Measurements from ENCODE around the gene SORCS2. TPM values are rescaled to one million over a fixed set of nuclear protein-coding genes. Genes with fewer than 3 reads are reported as not detected.

Gene SORCS2
- total RNA-seq, 1 donor from 2014 or later: 4.9 TPM

- FAIRE-seq (no peak), DNase-seq (ENCODE audit: low spot score in 2 of 2) (no peak)
These were observed 462.5 kb downstream of the SORCS2 start for GRCh38 chr4:7654550-7655445.

GRCh38 chr4:7655511-7656243, 463.3 kb downstream of the SORCS2 start:
- DNase-seq (ENCODE audit: low spot score in 2 of 2): peak in 1 of 2 donors; percentile 49
- FAIRE-seq: no peak

GRCh38 chr4:7656244-7656800, 464.0 kb downstream of the SORCS2 start:
- no peak for FAIRE-seq
- DNase-seq (ENCODE audit: low spot score in 2 of 2): no peak

GRCh38 chr4:7657545-7658297, 465.4 kb downstream of the SORCS2 start:
- FAIRE-seq: no peak
- DNase-seq (ENCODE audit: low spot score in 2 of 2): no peak

GRCh38 chr4:7658341-7659204, 466.2 kb downstream of the SORCS2 start:
- DNase-seq (ENCODE audit: low spot score in 2 of 2): no peak
- FAIRE-seq: no peak

GRCh38 chr4:7659429-7660175, 467.3 kb downstream of the SORCS2 start:
- DNase-seq (ENCODE audit: low spot score in 2 of 2) (no peak), FAIRE-seq (no peak)

GRCh38 chr4:7660176-7661039, 468.1 kb downstream of the SORCS2 start:
- FAIRE-seq (no peak), DNase-seq (ENCODE audit: low spot score in 2 of 2) (no peak)

- no peak for DNase-seq (ENCODE audit: low spot score in 2 of 2)
- no peak for FAIRE-seq
These were observed 468.9 kb downstream of the SORCS2 start for GRCh38 chr4:7661066-7661748.

GRCh38 chr4:7661846-7662506, 469.6 kb downstream of the SORCS2 start:
- DNase-seq (ENCODE audit: low spot score in 2 of 2) (no peak), FAIRE-seq (no peak)

GRCh38 chr4:7662507-7662846, 470.1 kb downstream of the SORCS2 start:
- FAIRE-seq: no peak

GRCh38 chr4:7663075-7663541, 470.8 kb downstream of the SORCS2 start:
- DNase-seq (ENCODE audit: low spot score in 2 of 2) (no peak), FAIRE-seq (no peak)

More at GRCh38 chr4:7662507-7662846, 470.1 kb downstream of the SORCS2 start:
- DNase-seq (ENCODE audit: low spot score in 2 of 2): no peak

- FAIRE-seq: no peak
- DNase-seq (ENCODE audit: low spot score in 2 of 2): no peak
These were observed 471.8 kb downstream of the SORCS2 start for GRCh38 chr4:7664106-7664505.

- FAIRE-seq (no peak), DNase-seq (ENCODE audit: low spot score in 2 of 2) (no peak)
These were observed 473.0 kb downstream of the SORCS2 start for GRCh38 chr4:7665321-7665720.

- DNase-seq (ENCODE audit: low spot score in 2 of 2) (no peak), FAIRE-seq (no peak)
These were observed 473.7 kb downstream of the SORCS2 start for GRCh38 chr4:7666011-7666410.

GRCh38 chr4:7666744-7667143, 474.4 kb downstream of the SORCS2 start:
- FAIRE-seq: no peak
- DNase-seq (ENCODE audit: low spot score in 2 of 2): no peak

GRCh38 chr4:7668271-7668670, 475.9 kb downstream of the SORCS2 start:
- no peak for FAIRE-seq
- no peak for DNase-seq (ENCODE audit: low spot score in 2 of 2)

- DNase-seq (ENCODE audit: low spot score in 2 of 2): no peak
- no peak for FAIRE-seq
These were observed 476.5 kb downstream of the SORCS2 start for GRCh38 chr4:7668826-7669225.
